IMR-90 (cell line): ENCODE data around the gene RASGRF1. TPM values are rescaled to one million over a fixed set of nuclear protein-coding genes. Genes with fewer than 3 reads are reported as not detected.

Source experiments
- ATAC-seq: fragments of 200-7000 bp; cut with Tn5 transposase; 2 replicates; pipeline ENCODE4 v1.9.1; 2020; ENCODE audit warnings: low read depth, mild to moderate bottlenecking, moderate library complexity
- BruUV-seq: library from RNA; stranded (reverse); fragments of 400-500 nt; replicated peaks from 2 replicates; lab custom pipeline; 2021; lab: Mats Ljungman, UMichigan
- CTCF ChIA-PET: fragments of 300-600 bp; formaldehyde crosslinking; extraction: SDS; loops from one replicate; lab custom pipeline; 2021; ENCODE audit warnings: antibody characterized with exemption; lab: Yijun Ruan, JAX
- POLR2A ChIA-PET: fragments of 300-600 bp; sonication (Branson Sonifier 250); formaldehyde crosslinking; loops from one replicate; lab custom pipeline; 2022; ENCODE audit warnings: antibody characterized with exemption; ENCODE audit not compliant: unreplicated experiment; lab: Charles Lee
- DNase-seq: peaks from one replicate; pipeline ENCODE4 v3.0.0; 2013
- H2AFZ ChIP-seq: replicated peaks from 2 replicates; pipeline ENCODE3; 2013; ENCODE audit warnings: low read length, mild to moderate bottlenecking; ENCODE audit not compliant: poor library complexity
- H2AK5ac ChIP-seq: 2 replicates; pipeline ENCODE4 v1.6.1; 2013; ENCODE audit warnings: low read depth, low read length, inconsistent platforms
- H2AK9ac ChIP-seq: replicated peaks from 2 replicates; pipeline ENCODE3; 2013; ENCODE audit warnings: mild to moderate bottlenecking, low read depth, low read length, moderate library complexity; ENCODE audit not compliant: poor library complexity
- H2BK120ac ChIP-seq: 2 replicates; pipeline ENCODE4 v1.6.1; 2013; ENCODE audit warnings: low read depth, low read length, inconsistent platforms
- H2BK15ac ChIP-seq: 3 replicates; pipeline ENCODE4 v1.6.1; 2013; ENCODE audit warnings: low read depth, low read length, inconsistent platforms
- H2BK20ac ChIP-seq: 2 replicates; pipeline ENCODE4 v1.6.1; 2013; ENCODE audit warnings: low read depth, mild to moderate bottlenecking, inconsistent platforms, low read length, moderate library complexity
- H2BK5ac ChIP-seq: 2 replicates; pipeline ENCODE4 v1.6.1; 2013; ENCODE audit warnings: mild to moderate bottlenecking, low read depth, low read length, inconsistent platforms; ENCODE audit not compliant: poor library complexity, severe bottlenecking
- H3K14ac ChIP-seq: replicated peaks from 2 replicates; pipeline ENCODE4 v1.6.1; 2013; ENCODE audit warnings: low read depth, low read length, inconsistent platforms
- H3K18ac ChIP-seq: 2 replicates; pipeline ENCODE4 v1.6.1; 2013; ENCODE audit warnings: low read depth, low read length, control low read depth
- H3K23ac ChIP-seq: 2 replicates; pipeline ENCODE4 v1.6.1; 2013; ENCODE audit warnings: low read depth, low read length, inconsistent platforms
- H3K27ac ChIP-seq: 2 replicates; pipeline ENCODE4 v1.5.1; 2013; ENCODE audit warnings: mild to moderate bottlenecking, control low read depth, low read length; ENCODE audit not compliant: insufficient read depth
- H3K27me3 ChIP-seq: 2 replicates; pipeline ENCODE4 v1.6.1; 2013; ENCODE audit warnings: low read length; ENCODE audit not compliant: control insufficient read depth, insufficient read depth
- H3K36me3 ChIP-seq: 2 replicates; pipeline ENCODE4 v1.6.1; 2013; ENCODE audit warnings: low read length, mixed read lengths; ENCODE audit not compliant: control insufficient read depth, insufficient read depth
- H3K4ac ChIP-seq: 2 replicates; pipeline ENCODE4 v1.6.1; 2013; ENCODE audit warnings: low read depth, low read length, inconsistent platforms
- H3K4me1 ChIP-seq: 2 replicates; pipeline ENCODE4 v1.6.1; 2013; ENCODE audit warnings: low read length, mixed read lengths; ENCODE audit not compliant: control insufficient read depth, insufficient read depth
- H3K4me2 ChIP-seq: 2 replicates; pipeline ENCODE4 v1.6.1; 2013; ENCODE audit warnings: low read depth, mild to moderate bottlenecking, control low read depth, low read length, moderate library complexity
- H3K4me3 ChIP-seq: 2 replicates; pipeline ENCODE4 v1.5.1; 2013; ENCODE audit warnings: low read depth, mild to moderate bottlenecking, control low read depth, low read length, moderate library complexity; ENCODE audit not compliant: insufficient read depth
- H3K56ac ChIP-seq: 2 replicates; pipeline ENCODE4 v1.6.1; 2013; ENCODE audit warnings: low read length, inconsistent platforms; ENCODE audit not compliant: insufficient read depth; ENCODE audit errors: extremely low read depth
- H3K79me1 ChIP-seq, 2 experiments: 2 replicates each; pipeline ENCODE4 v1.6.1; 2013; ENCODE audit warnings: low read length in 2 of 2, inconsistent platforms in 1 of 2, low read depth in 1 of 2
- H3K9ac ChIP-seq: 2 replicates; pipeline ENCODE4 v1.6.1; 2013; ENCODE audit warnings: low read depth, low read length, control low read depth
- H3K9me1 ChIP-seq: 2 replicates; pipeline ENCODE4 v1.6.1; 2013; ENCODE audit warnings: low read length, inconsistent platforms; ENCODE audit not compliant: insufficient read depth
- H3K9me3 ChIP-seq: 2 replicates; pipeline ENCODE4 v1.6.1; 2013; ENCODE audit warnings: low read length; ENCODE audit not compliant: control insufficient read depth, insufficient read depth
- H4K20me1 ChIP-seq: 2 replicates; pipeline ENCODE4 v1.6.1; 2013; ENCODE audit warnings: low read length, inconsistent platforms; ENCODE audit not compliant: insufficient read depth
- H4K5ac ChIP-seq: 2 replicates; pipeline ENCODE4 v1.6.1; 2013; ENCODE audit warnings: mild to moderate bottlenecking, low read depth, low read length, control low read depth
- H4K8ac ChIP-seq, 2 experiments: 2 replicates each; pipeline ENCODE4 v1.6.1; 2013; ENCODE audit warnings: low read depth in 2 of 2, low read length in 2 of 2, control low read depth in 1 of 2, inconsistent platforms in 1 of 2
- H4K91ac ChIP-seq: 2 replicates; pipeline ENCODE4 v1.6.1; 2013; ENCODE audit warnings: low read depth, low read length, inconsistent platforms; ENCODE audit not compliant: insufficient read depth
- BHLHE40 ChIP-seq: fragments of 150-350 bp; IDR thresholded peaks from 2 replicates; pipeline ENCODE4 v1.6.1; 2016; ENCODE audit warnings: mild to moderate bottlenecking, low read depth, low read length
- CEBPB ChIP-seq: IDR thresholded peaks from 2 replicates; pipeline ENCODE4 v1.6.1; 2012; ENCODE audit warnings: low read depth, low read length, improper control_type of control experiment
- CHD1 ChIP-seq: IDR thresholded peaks from 2 replicates; pipeline ENCODE4 v1.6.1; 2012; ENCODE audit warnings: low read depth, low read length, improper control_type of control experiment
- CTCF ChIP-seq: conservative IDR thresholded peaks from 2 replicates; pipeline ENCODE4 v1.5.1; 2012; ENCODE audit warnings: mild to moderate bottlenecking, low read depth, low read length, improper control_type of control experiment
- ELK1 ChIP-seq: fragments of 150-350 bp; IDR thresholded peaks from 2 replicates; pipeline ENCODE4 v1.6.1; 2016; ENCODE audit warnings: low read depth, mild to moderate bottlenecking, low read length, moderate library complexity, borderline replicate concordance
- FOS ChIP-seq: fragments of 150-350 bp; IDR thresholded peaks from 2 replicates; pipeline ENCODE4 v1.6.1; 2016; ENCODE audit warnings: low read depth, low read length
- MAFK ChIP-seq: IDR thresholded peaks from 2 replicates; pipeline ENCODE4 v1.6.1; 2012; ENCODE audit warnings: low read depth, low read length, improper control_type of control experiment
- MAZ ChIP-seq: IDR thresholded peaks from 2 replicates; pipeline ENCODE4 v1.6.1; 2012; ENCODE audit warnings: low read depth, mild to moderate bottlenecking, low read length, improper control_type of control experiment, moderate library complexity, borderline replicate concordance
- MXI1 ChIP-seq: IDR thresholded peaks from 2 replicates; pipeline ENCODE4 v1.6.1; 2012; ENCODE audit warnings: low read depth, mild to moderate bottlenecking, low read length, moderate library complexity, borderline replicate concordance
- NFE2L2 ChIP-seq: fragments of 150-350 bp; IDR thresholded peaks from 2 replicates; pipeline ENCODE4 v1.6.1; 2016; ENCODE audit warnings: low read depth, mild to moderate bottlenecking, low read length
- POLR2A ChIP-seq: IDR thresholded peaks from 2 replicates; pipeline ENCODE4 v1.6.1; 2012; ENCODE audit warnings: mild to moderate bottlenecking, low read depth, low read length
- RAD21 ChIP-seq: IDR thresholded peaks from 2 replicates; pipeline ENCODE4 v1.6.1; 2012; ENCODE audit warnings: low read length, improper control_type of control experiment
- RCOR1 ChIP-seq: IDR thresholded peaks from 2 replicates; pipeline ENCODE4 v1.6.1; 2012; ENCODE audit warnings: mild to moderate bottlenecking, low read length, improper control_type of control experiment; ENCODE audit not compliant: insufficient replicate concordance
- RFX5 ChIP-seq: IDR thresholded peaks from 2 replicates; pipeline ENCODE4 v1.8.0; 2012; ENCODE audit warnings: low read depth, mild to moderate bottlenecking, low read length, moderate library complexity
- SMC3 ChIP-seq: fragments of 150-350 bp; IDR thresholded peaks from 2 replicates; pipeline ENCODE4 v1.6.1; 2016; ENCODE audit warnings: low read depth, mild to moderate bottlenecking, antibody characterized with exemption, low read length, moderate library complexity
- USF2 ChIP-seq: fragments of 150-350 bp; IDR thresholded peaks from 2 replicates; pipeline ENCODE4 v1.6.1; 2017; ENCODE audit warnings: mild to moderate bottlenecking, antibody characterized with exemption, low read length, low read depth
- WGBS, 2 experiments: methylation state at CpG; one replicate each; pipeline versions ENCODE4 v1.1.5 to v1.1.7; 2013; ENCODE audit warnings: missing lambda C conversion rate in 2 of 2; ENCODE audit not compliant: insufficient read length in 1 of 2; ENCODE audit errors: extremely low coverage in 2 of 2; 5-methylcytosine and 5-hydroxymethylcytosine counted together
- dilution Hi-C: fragments of 300-500 bp; cut with HindIII; formaldehyde crosslinking; loops from one replicate; pipeline ENCODE4 v1.14.3; 2018; ENCODE audit warnings: low sequenced_read_pairs; ENCODE audit not compliant: unreplicated experiment
- in situ Hi-C: fragments of 300-500 bp; cut with MboI; formaldehyde crosslinking; loops from 3 replicates; pipeline ENCODE4 v1.14.3; 2019; ENCODE audit warnings: low sequenced_read_pairs, inconsistent platforms, mixed read lengths
- intact Hi-C: fragments of 100-400 bp; cut with micrococcal nuclease; formaldehyde crosslinking; loops from 2 replicates; pipeline ENCODE4 v1.10.0; 2022
- polyA plus RNA-seq, 3 experiments: library from polyadenylated mRNA; depleted of rRNA; stranded (reverse); fragments of >200 nt; gene quantifications; 2 replicates each; pipeline ENCODE4 v1.2.3, GENCODE V29; 2012; ENCODE audit warnings: low replicate concordance in 1 of 3
- total RNA-seq: library from RNA; depleted of rRNA; stranded (reverse); fragments of >200 nt; gene quantifications from 2 replicates; pipeline ENCODE4 v1.2.3, GENCODE V29; 2012

Gene RASGRF1
- total and polyA plus RNA-seq, 2 of the 4 experiments (the other 2 are of a cell fraction): under 0.01 to 0.15 TPM

- Histone ChIP-seq H2AFZ (no peak overlapping the region), H4K20me1 (peaks cover 11% of the 10 kb centered on the region), H3K4me1 (peaks cover 5% of the 10 kb centered on the region), H3K27me3 (no peaks in the 10 kb centered on the region), H3K23ac (no peak overlapping the region), H3K4me3 (no peak overlapping the region), H3K18ac (no peak overlapping the region), H3K36me3 (peaks cover 50% of the 10 kb centered on the region), H3K9me1 (peaks cover 13% of the 10 kb centered on the region; the same call in 1 of the 2 replicates), H3K4ac (no peak overlapping the region), H3K9me3 (no peaks in the 10 kb centered on the region), H4K5ac (no peak overlapping the region), H3K56ac (no peak overlapping the region), H2BK20ac (no peak overlapping the region), H2AK9ac (no peak overlapping the region), H4K8ac (no peak overlapping the region), H2BK5ac (no peak overlapping the region), H2BK15ac (no peak overlapping the region), H3K27ac (no peak overlapping the region), H2BK120ac (no peak overlapping the region), H3K14ac (no peak overlapping the region), H3K79me1 (peaks cover 5 to 19% of the 10 kb centered on the region in 2 experiments), H3K9ac (no peak overlapping the region), H3K4me2 (no peak overlapping the region), H4K91ac (no peak overlapping the region), H2AK5ac (no peak overlapping the region)
- no peak for ATAC-seq
- no TSS peak for BruUV-seq
- ChIA-PET CTCF (no interaction called here), POLR2A (no interaction called here)
- WGBS, 2 experiments: 60% methylated on average over 1 of the region's 6 CpGs; no CpG with 5 or more reads in 1 of the 2 experiments
- DNase-seq: no peak
- TF ChIP-seq NFE2L2 (no peak), RFX5 (no peak), MAFK (no peak), CHD1 (no peak), MAZ (no peak), BHLHE40 (no peak), ELK1 (no peak), CTCF (no peak), CEBPB (no peak), MXI1 (no peak), FOS (no peak), POLR2A (no peak), SMC3 (no peak), RCOR1 (no peak), USF2 (no peak), RAD21 (no peak)
- intact Hi-C loops (no loop called here), in situ Hi-C loops (no loop called here), dilution Hi-C loops (no loop called here)
Observed at GRCh38 chr15:78921517-78921916, 169.1 kb downstream of the RASGRF1 start.
